K562 (cell line): ENCODE results near the gene ANO9. TPM values are rescaled to one million over a fixed set of nuclear protein-coding genes. Genes with fewer than 3 reads are reported as not detected.

Experiments used
- ATF2 ChIP-seq: sonication (generic); formaldehyde crosslinking; IDR thresholded peaks from 2 replicates; pipeline ENCODE4 v1.8.1; 2022; ENCODE audit warnings: missing genetic modification reagents
- MGA ChIP-seq: fragments of 450-650 bp; IDR thresholded peaks from 2 replicates; pipeline ENCODE4 v1.6.1; 2016; ENCODE audit warnings: mild to moderate bottlenecking, moderate library complexity
- polyA plus RNA-seq, 8 experiments: library from polyadenylated mRNA; depleted of rRNA in 4 of 8; stranded (reverse) in 5 of 8; unstranded in 3 of 8; fragments of >200 nt; fragmentation: Nextera tagmentation in 2 of 8; fragmentation: Illumina TruSeq in 1 of 8; extraction: Ambion mirVana in 2 of 8; extraction: Trizol in 1 of 8; gene quantifications; 2 replicates each; pipeline versions ENCODE4 v1.2.1 to v1.2.3, GENCODE V29; 2011 to 2014; ENCODE audit warnings: inconsistent platforms in 1 of 8, missing spikeins in 1 of 8
- total RNA-seq, 7 experiments: library from RNA; depleted of rRNA in 6 of 7; stranded (reverse); fragments of >200 nt in 6 of 7; fragmentation: Illumina TruSeq in 2 of 7; extraction: Trizol in 2 of 7; gene quantifications; 2 replicates each; pipeline versions ENCODE4 v1.2.1 to v1.2.3, GENCODE V29; 2011 to 2021; ENCODE audit warnings: low replicate concordance in 1 of 7

ANO9 gene
- total and polyA plus RNA-seq, 9 of the 15 experiments (the other 6 are each of a cell fraction or from before 2014, with no cell fraction given) = 0.20 to 14.5 (median 4.5) TPM

GRCh38 chr11:417652-418342 is 24.0 kb downstream of the ANO9 start (continued):
- TF ChIP-seq MGA = no peak
- TF ChIP-seq ATF2 (CRISPR knock-in tag) = no peak
- TF ChIP-seq, all 486 proteins: peak for 0
